Central memory CD4-positive, alpha-beta T cell (primary cell): Measurements from ENCODE around the gene PAOX.

Source experiments
- DNase-seq: peaks from one replicate; pipeline ENCODE4 v3.0.0; 2022

Gene PAOX

DNA sequence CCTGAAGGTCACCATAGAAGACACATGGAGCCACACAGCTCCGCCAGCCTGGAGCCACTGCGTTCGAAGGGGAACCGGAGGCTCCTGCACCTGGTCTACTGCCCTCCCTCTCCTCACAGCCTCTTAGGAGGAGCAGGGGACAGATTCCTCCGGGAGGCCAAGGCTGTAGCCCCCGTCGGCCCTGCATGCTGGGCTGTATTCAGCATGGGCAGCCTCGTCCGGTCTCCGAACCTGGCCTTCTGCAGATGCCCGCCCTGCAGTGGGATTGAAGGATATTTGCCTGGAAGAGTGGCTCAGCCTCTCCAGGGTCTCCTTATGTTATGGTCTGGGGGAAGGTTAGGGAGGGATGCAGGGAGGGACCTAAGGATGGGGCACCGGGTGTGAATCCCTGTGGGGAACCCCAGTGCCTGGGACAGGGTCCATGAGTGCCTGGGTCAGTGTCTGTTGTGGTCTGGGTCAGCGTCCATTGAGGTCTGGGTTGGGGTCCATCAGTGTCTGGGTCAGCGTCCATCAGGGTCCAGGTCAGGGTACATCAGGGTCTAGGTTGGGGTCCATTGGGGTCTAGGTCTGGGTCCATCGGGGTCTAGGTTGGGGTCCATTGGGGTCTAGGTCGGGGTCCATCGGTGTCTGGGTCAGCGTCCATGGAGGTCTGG, 61.7 kb downstream of the PAOX start:
- DNase-seq: no peak
